Fibroblast of skin of scalp (primary cell): ENCODE measurements around the gene PHOSPHO2.
A peak's percentile ranks its signal among the peaks of the same experiment; 100 is the strongest.

Experiments used
- DNase-seq: peaks from one replicate; pipeline ENCODE4 v3.0.0-alpha.2; 2013

The PHOSPHO2 gene

DNA sequence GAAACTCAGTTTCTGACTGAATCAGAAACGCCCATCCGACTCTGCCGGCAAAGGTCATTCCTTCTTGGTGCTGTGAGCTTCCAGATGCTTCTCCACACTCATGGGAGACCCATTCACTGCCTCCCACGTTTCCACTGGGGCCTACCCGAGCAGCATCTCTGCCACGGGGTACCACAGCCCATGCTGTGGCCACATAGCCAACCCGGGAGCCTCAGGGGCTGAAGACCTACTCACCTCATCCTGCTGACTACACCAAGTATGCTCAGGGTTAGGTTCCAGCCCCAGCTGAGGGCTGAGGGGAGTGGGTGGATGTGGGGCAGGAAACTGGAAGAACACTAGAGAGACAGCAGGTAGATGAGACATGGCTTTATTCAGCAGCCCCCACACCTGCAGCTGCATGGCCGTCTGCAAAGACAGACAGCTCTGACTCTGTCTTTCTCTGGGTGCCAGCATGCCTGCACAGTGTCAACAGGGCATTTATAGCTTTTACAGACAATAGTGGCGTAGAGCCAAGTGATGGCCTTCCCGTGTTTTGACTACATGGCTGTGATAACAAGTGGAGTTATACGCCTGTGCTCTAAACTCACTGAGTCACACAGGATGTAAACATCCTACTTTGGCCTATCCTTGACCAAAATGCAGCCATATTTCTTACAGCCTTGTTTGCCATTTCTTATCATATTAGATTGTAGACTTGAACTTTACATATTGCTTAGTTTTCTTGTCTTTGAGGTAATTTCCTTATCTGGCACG lies 22.8 kb downstream of the PHOSPHO2 start:
- DNase-seq: no peak

- no peak for DNase-seq
Measured at GRCh38 chr2:169717691-169718063, 23.4 kb downstream of the PHOSPHO2 start.

- DNase-seq: no peak
Measured at GRCh38 chr2:169718930-169719504, 24.7 kb downstream of the PHOSPHO2 start.

GRCh38 chr2:169721016-169721415 lies 26.7 kb downstream of the PHOSPHO2 start:
- no peak for DNase-seq

DNA sequence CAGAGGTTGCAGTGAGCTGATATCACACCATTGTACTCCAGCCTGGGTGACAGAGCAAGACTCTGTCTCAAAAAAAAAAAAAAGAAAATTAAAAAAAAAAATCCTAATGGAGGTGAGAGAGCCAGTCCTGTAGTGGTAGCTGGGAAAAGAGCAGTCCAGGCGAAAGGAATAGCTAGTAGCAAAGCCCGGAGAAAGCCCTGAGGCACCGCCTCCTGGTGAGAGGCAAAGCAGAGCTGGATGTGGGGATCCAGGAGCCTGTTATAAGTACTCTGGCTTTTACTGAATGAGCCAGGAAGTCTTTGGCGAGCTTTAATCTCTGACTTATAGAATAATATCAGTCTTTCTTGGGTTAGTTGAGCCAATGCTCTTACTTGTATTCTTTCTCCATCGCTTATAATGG lies 32.8 kb downstream of the PHOSPHO2 start:
- no peak for DNase-seq

- no peak for DNase-seq
Measured at GRCh38 chr2:169729274-169729605, 35.0 kb downstream of the PHOSPHO2 start.

GRCh38 chr2:169732075-169732474 lies 37.8 kb downstream of the PHOSPHO2 start:
- no peak for DNase-seq

DNA sequence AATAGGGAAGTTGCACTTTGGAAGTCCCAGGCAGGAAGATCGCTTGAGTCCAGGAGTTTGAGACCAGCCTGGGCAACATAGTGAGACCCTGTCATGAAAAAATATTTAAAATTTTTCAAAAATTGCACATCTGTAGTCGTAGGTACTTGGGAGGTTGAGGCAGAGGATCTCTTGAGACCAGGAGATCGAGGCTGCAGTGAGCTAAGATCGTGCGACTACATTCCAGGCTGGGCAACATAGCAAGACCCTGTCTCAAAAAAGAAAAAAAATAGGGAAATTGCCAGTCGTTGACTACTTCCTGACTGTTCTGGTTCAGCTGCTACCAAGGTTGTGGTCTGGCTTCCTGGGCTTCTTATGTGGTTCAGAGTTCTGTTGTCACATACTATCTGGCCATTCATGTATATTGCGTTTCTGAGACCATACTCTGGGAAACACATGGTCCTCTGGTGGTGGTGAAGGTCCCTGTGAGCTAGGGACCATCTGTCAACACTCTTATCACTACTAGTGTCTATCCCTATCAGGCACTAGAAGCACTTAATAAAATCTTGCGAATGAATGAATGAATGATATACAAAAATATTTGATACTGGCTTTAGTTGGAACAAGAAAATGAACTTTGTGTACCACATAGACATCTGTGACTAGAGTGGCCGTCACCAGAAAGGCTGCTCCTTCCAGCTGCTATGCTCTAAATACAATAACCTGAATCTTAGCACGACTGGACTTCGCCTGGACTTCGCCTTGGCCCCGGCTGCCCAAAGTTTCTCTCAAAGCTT lies 38.5 kb downstream of the PHOSPHO2 start:
- no peak for DNase-seq

DNA sequence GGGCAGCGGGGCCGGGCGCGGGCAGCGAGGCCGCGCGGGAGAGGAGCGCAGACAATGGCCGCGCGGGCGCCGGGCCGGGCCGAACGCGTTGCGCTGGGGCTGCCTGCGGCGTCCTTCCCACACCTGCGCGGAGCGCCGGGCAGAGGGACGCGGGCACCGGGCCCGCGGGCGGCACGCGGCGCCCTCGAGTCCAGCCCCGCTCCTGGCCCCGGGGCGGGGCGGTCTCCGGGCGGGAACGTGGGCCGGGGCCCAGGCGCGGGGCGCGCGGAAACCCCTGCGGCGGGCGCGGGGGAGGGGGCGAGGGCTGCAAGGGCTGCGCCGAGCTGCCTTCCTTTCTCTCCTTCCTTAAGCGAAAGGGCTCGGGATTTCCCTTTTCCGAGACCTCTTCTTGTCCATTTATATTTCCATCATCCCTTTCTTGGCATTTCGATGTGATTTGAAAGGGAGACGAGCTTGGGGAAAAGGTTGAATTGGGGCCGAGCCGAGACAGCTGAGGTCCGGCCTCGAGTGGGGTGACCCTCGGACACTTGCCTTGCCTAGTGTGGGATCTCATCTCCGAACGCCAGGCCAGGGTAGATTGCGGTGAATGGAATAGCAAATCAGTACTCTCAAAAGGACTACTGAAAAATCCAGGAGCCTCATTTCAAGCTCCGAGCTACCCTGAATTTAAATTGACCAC lies 40.0 kb downstream of the PHOSPHO2 start:
- DNase-seq: peak; percentile 6

- no peak for DNase-seq
Measured at GRCh38 chr2:169735623-169736022, 41.4 kb downstream of the PHOSPHO2 start.

DNA sequence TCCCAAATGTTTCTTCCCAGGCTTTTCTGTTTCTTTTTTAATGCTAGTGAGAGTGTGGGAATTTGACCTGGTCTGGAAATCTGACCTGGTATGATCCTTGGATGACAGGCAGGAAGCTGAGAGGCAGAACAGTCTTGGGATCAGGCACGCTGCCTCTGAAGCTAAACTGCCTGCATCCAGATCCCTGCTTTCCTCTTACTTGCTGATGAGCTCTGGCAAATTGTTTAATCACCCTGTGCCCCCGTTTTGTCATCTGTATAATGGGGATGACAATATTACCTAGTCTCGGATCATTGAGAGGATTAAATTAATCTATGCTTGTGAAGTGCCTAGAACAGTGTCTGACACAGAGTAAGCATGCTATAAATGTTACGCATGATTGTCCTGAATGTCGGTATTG lies 42.6 kb downstream of the PHOSPHO2 start:
- no peak for DNase-seq

GRCh38 chr2:169738566-169739229 lies 44.4 kb downstream of the PHOSPHO2 start:
- no peak for DNase-seq

DNA sequence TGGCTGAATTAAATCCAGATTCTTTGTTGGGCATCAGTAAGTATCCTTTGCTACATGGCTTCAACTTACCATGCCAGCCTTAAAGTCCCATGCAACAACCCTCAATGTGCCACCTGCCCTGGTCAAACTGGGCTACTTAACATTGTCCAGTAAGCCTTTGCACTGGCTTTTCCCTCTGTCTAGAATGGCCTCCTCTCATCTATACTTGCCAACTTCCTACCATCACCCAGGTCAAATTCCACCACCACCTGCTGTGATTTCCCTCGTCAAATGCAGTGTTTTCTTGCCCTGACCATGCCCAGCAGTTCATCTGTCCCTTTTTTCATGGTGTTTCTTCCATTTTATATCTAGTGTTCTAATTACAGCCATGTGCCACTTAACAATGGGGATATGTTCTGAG lies 45.1 kb downstream of the PHOSPHO2 start:
- DNase-seq: no peak

DNA sequence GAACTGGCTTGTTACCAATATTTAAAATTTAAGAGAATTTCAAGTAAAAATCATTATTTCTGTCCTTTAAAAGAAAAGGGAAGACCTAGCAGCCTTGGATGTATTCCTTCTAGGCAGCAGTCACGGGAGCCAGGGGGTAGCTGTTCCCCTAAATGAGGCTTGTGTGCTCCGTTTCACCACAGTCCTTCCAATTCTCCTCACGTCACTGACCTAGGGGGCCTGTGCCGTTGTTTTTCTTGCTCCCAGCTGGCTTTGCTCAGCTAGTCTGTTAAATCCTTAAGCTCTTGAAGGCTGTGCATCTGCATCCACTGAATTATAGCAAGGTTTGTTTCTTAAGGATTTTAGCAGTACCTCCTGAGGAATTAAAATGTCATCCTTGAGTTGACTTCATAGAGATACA lies 49.3 kb downstream of the PHOSPHO2 start:
- no peak for DNase-seq

- DNase-seq: no peak
Measured at GRCh38 chr2:169746240-169746639, 52.0 kb downstream of the PHOSPHO2 start.

DNA sequence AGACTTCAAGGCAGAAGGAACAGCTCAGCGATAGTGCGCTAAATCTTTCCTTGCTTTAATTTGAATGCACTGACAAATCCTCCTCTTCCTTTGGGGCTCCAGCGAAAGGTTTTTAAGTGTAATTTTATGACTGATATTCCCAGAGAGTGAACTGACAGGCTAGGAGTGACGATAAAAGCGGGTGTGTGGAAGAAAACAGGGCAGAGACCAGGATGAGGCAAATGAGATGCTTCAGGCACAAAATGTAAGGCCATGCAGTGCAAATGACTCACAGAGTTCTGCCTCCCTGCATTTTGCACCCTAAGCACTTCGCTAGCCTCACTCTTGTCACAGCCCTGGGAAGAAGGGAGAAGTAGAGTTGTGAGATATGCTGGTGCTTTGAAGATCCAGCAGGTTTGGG lies 54.0 kb downstream of the PHOSPHO2 start:
- no peak for DNase-seq
